Thyroid gland (tissue), 4 donors: ENCODE measurements around the gene OSBPL1A. TPM values are rescaled to one million over a fixed set of nuclear protein-coding genes. Genes with fewer than 3 reads are reported as not detected.
A peak's percentile ranks its signal among the peaks of the same experiment; 100 is the strongest.

Experiments
- DNase-seq, 2 donors: peaks; one replicate each; pipeline ENCODE4 v3.0.0-alpha.2; 2019
- H3K27ac ChIP-seq, 3 donors: fragments of 200-600 bp; sonication (generic); 1 replicate in 2 of 3; 2 replicates in 1 of 3; pipeline ENCODE4 v1.5.1; 2016 to 2019; ENCODE audit warnings: mild to moderate bottlenecking in 1 of 3, moderate library complexity in 1 of 3
- H3K27me3 ChIP-seq: fragments of 200-600 bp; sonication (generic); one replicate; pipeline ENCODE4 v1.5.1; 2019
- H3K36me3 ChIP-seq, 2 donors: fragments of 200-600 bp; sonication (generic); one replicate each; pipeline ENCODE4 v1.5.1; 2016 to 2019
- H3K4me1 ChIP-seq, 2 donors: fragments of 200-600 bp; sonication (generic); one replicate each; pipeline ENCODE4 v1.5.1; 2017 to 2019
- H3K4me3 ChIP-seq, 3 donors: fragments of 200-600 bp; sonication (generic); replicated peaks in 1 of 3; 1 replicate in 2 of 3; 2 replicates in 1 of 3; pipeline ENCODE4 v1.5.1; 2016; ENCODE audit warnings: mild to moderate bottlenecking in 1 of 3
- H3K9me3 ChIP-seq: fragments of 200-600 bp; sonication (generic); one replicate; pipeline ENCODE4 v1.5.1; 2017
- CTCF ChIP-seq, 6 experiments: fragments of 200-600 bp in 3 of 6; fragments of 450-650 bp in 3 of 6; sonication (generic) in 3 of 6; IDR thresholded peaks; one replicate each; pipeline ENCODE4 v1.5.1; 2016 to 2019; ENCODE audit warnings: antibody characterized with exemption in 6 of 6, mild to moderate bottlenecking in 2 of 6, inconsistent platforms in 1 of 6, moderate library complexity in 1 of 6
- POLR2A ChIP-seq, 2 donors: fragments of 450-650 bp; IDR thresholded peaks; one replicate each; pipeline ENCODE4 v1.6.1; 2017; ENCODE audit warnings: antibody characterized with exemption in 2 of 2, mild to moderate bottlenecking in 2 of 2, moderate library complexity in 1 of 2
- WGBS, 2 donors: methylation state at CpG; one replicate each; pipeline ENCODE4 v1.1.5; 2017; 5-methylcytosine and 5-hydroxymethylcytosine counted together
- intact Hi-C: fragments of 100-400 bp; cut with DNase I; formaldehyde crosslinking; loops from one replicate; pipeline ENCODE4 v1.15.1; 2023
- total RNA-seq, 4 donors: library from RNA; depleted of rRNA; stranded (reverse); fragments of >200 nt; gene quantifications; one replicate each; pipeline ENCODE4 v1.2.3, GENCODE V29; 2016

Gene OSBPL1A
- total RNA-seq, 4 donors from 2014 or later: 47.0 to 57.4 (median 48.2) TPM

GRCh38 chr18:24230766-24231165, 166.9 kb downstream of the OSBPL1A start:
- 88 to 92% methylated on average over 5 of the region's 5 CpGs for whole genome bisulfite sequencing, 2 donors
- intact Hi-C loops: no loop called here

DNA sequence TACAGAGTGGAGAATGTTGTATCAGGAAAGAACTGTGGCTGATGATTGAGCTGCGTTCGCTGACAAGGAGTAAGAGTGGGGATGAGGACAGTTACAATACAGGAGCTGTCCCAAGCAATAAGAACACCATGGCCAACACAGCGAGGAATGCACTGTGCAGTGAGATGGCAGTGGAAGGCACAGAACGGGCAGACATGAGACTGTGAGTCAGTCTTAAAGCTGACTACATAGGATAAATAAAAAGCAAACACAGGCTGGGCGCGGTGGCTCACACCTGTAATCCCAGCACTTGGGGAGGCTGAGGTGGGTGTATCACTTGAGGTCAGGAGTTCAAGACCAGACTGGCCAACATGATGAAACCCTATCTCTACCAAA, 169.0 kb downstream of the OSBPL1A start:
- no peaks in the 10 kb centered on the region for H3K4me1 ChIP-seq
- 93 to 96% methylated on average over 6 of the region's 6 CpGs for WGBS, 2 donors
- no peak for TF ChIP-seq POLR2A (IDR thresholded peaks at IDR 0.05)
- no peak for TF ChIP-seq CTCF (IDR thresholded peaks at IDR 0.05)

More at GRCh38 chr18:24230766-24231165, 166.9 kb downstream of the OSBPL1A start:
- Histone ChIP-seq H3K9me3 (no peaks in the 10 kb centered on the region), H3K4me3 (no peak overlapping the region), H3K36me3 (no peaks in the 10 kb centered on the region), H3K27me3 (no peaks in the 10 kb centered on the region), H3K4me1 (no peaks in the 10 kb centered on the region), H3K27ac (peak overlapping the region in 1 of 3 donors; percentile 40)
- TF ChIP-seq CTCF (IDR thresholded peaks at IDR 0.05): no peak
- TF ChIP-seq POLR2A (IDR thresholded peaks at IDR 0.05): no peak
- DNase-seq: no peak

GRCh38 chr18:24227977-24228666, 169.5 kb downstream of the OSBPL1A start:
- H3K4me3 ChIP-seq: no peak overlapping the region
- H3K36me3 ChIP-seq: peaks cover 0 to 5% of the 10 kb centered on the region in 2 donors
- DNase-seq: no peak
- WGBS, 2 donors: 92 to 93% methylated on average over 12 of the region's 12 CpGs
- H3K27ac ChIP-seq: no peak overlapping the region
- TF ChIP-seq POLR2A (IDR thresholded peaks at IDR 0.05) (no peak), CTCF (IDR thresholded peaks at IDR 0.05) (no peak)
- no peaks in the 10 kb centered on the region for H3K9me3 ChIP-seq
- no peaks in the 10 kb centered on the region for H3K4me1 ChIP-seq
- H3K27me3 ChIP-seq: no peaks in the 10 kb centered on the region
- intact Hi-C loops: no loop called here

More for the DNA sequence above, 169.0 kb downstream of the OSBPL1A start:
- intact Hi-C loops: no loop called here
- no peaks in the 10 kb centered on the region for H3K9me3 ChIP-seq
- H3K4me3 ChIP-seq: no peak overlapping the region
- H3K36me3 ChIP-seq: peaks cover 0 to 5% of the 10 kb centered on the region in 2 donors
- no peak overlapping the region for H3K27ac ChIP-seq
- no peaks in the 10 kb centered on the region for H3K27me3 ChIP-seq
- no peak for DNase-seq

DNA sequence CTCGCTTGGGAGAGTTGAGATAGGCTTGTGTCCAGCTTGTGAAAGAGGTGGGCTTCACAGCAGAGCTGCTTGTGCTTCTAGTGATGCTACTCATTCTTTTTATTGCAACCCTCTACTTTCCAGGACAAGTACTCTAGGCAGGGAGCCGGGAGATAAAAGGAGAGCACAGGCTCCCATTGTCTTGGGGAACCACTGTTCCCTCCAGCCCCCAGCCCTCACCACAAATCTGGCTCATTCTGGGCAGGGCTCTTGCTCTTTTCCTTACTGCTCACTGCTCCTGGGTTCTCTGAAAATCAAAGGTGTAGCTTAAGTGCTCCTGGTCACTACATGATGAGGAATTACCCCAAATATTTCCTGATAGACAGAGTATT, 177.3 kb downstream of the OSBPL1A start:
- TF ChIP-seq POLR2A (IDR thresholded peaks at IDR 0.05) (no peak), CTCF (IDR thresholded peaks at IDR 0.05) (no peak)
- H3K4me1 ChIP-seq: peaks cover 4 to 10% of the 10 kb centered on the region in 2 donors
- no peaks in the 10 kb centered on the region for H3K27me3 ChIP-seq
- WGBS, 2 donors: 95% methylated on average over 2 of the region's 2 CpGs
- DNase-seq: no peak
- no peaks in the 10 kb centered on the region for H3K9me3 ChIP-seq
- H3K4me3 ChIP-seq: no peak overlapping the region
- intact Hi-C loops: no loop called here
- H3K36me3 ChIP-seq: peaks cover 0 to 5% of the 10 kb centered on the region in 2 donors
- no peak overlapping the region for H3K27ac ChIP-seq

DNA sequence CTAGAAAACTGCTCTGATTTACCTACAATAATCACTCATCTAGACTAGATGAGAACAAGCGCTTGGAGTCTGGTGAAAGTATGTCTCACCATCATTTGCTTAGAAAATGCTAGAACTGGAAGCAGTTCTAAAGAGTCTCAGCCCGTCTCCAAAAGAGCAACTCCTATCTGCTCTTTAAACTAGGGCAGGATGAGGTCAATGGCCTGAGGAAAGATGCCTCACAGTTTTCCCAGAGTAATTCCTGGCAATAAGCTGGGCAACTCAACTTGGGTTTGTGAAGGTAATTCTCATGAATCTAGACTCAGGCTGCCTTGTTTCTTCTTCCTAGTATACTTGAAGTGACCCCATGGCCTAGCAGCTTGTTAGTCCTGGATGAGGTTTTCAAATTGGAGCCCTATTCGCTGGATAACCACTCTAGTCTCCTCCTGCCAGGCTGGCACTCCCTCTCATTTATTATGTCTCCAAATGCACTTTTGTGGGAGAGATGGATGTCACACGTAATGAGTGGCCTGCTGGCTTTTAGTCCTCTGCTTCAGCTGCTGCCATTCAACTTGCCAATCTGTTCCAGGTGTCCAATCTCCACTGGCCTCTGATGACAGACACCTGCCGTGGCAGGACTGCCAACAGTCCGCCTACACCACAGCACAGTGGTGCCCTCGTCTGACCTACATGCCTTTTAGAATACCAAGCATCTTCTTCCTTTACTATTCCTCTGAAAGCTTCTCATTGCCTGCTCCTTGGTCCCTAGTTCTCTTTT, 177.9 kb downstream of the OSBPL1A start:
- intact Hi-C loops: no loop called here
- Histone ChIP-seq H3K27me3 (no peaks in the 10 kb centered on the region), H3K36me3 (peaks cover 0 to 3% of the 10 kb centered on the region in 2 donors), H3K9me3 (no peaks in the 10 kb centered on the region), H3K27ac (no peak overlapping the region), H3K4me3 (no peak overlapping the region), H3K4me1 (peaks cover 10 to 16% of the 10 kb centered on the region in 2 donors)
- 94 to 96% methylated on average over 7 of the region's 7 CpGs for WGBS, 2 donors
- DNase-seq: no peak
- TF ChIP-seq CTCF (IDR thresholded peaks at IDR 0.05): no peak
- no peak for TF ChIP-seq POLR2A (IDR thresholded peaks at IDR 0.05)
